NCI-H82 (cell line): ENCODE measurements around the gene SORCS1.

Experiments
- DNase-seq: peaks from one replicate; lab custom pipeline; 2025; lab: John Stamatoyannopoulos, UW

Gene SORCS1

DNA sequence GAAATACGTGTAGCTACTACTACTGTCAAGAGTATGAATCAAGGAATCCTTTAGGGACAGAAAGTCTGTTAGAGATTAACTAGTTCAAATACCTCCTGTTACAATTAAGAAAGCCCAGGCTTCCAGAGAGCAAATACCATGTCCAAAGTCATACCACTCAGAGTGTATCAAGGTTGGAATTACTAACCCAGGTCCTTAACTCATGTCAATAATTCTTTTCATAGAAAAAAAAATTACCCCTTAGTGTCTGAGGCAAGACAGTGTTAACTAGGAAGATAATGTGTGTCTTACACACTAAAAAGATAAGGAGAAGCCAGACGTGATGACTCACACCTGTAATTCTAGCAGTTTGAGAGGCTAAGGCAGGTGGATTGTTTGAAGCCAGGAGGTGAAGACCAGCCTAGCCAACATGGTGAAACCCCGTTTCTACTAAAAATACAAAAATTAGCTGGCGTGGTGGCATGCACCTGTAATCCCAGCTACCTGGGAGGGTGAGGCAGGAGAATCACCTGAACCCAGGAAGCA, 423.4 kb downstream of the SORCS1 start:
- DNase-seq = no peak

DNA sequence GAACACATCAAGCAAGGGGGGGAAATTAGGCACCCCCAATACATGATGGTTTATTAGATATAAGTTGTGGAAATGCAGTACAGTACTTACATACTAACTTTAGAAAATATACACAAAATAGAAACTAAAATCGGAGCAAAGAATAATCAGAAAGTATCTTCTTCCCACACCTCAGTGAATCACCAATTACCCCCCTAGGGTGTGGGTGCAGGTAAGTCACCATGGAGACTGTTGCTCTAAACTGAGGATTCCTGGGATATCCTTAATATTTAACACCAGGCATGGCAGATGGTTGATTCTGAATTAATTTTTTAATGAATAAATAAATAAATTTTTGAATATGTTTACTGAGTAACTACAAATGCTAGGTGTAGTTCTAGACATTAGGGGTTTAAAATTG, 424.4 kb downstream of the SORCS1 start:
- DNase-seq = no peak

DNA sequence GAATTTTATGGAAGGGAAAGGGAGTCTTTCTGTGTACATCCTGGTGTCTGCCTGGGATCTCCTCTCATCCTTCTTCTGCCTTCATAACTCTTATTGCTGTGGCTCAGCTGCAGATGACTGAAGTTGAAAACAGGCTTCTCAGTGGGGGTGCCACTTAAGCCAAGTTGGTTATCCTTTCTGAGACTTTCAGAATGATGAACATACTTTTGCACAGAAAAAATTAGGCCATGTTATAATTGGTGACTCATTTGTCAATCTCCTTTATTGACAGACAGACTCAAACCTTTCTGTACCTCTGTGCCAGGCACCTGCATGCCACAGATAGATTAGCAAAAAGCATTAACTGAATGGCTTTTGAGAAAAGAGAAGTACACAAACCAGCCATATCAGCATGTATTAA, 430.3 kb downstream of the SORCS1 start:
- no peak for DNase-seq

DNA sequence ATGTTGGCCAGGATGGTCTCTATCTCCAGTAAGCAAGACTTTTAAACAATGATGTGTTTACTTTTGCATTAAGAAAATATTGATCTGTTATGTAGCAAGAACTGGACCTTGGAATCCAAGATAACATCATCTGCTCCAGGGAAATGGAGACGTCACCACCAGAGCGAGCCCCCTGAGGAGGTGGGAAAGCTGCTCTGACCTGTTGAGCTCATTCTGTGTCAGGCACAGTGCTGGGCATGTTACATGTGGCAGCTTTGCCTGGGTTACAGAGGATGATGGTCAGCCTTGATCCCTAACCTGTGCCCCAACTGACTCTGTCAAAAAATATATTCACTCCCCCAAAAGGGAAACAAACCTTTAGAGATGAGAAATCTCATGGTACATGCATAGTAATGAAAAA, 436.3 kb downstream of the SORCS1 start:
- no peak for DNase-seq

DNA sequence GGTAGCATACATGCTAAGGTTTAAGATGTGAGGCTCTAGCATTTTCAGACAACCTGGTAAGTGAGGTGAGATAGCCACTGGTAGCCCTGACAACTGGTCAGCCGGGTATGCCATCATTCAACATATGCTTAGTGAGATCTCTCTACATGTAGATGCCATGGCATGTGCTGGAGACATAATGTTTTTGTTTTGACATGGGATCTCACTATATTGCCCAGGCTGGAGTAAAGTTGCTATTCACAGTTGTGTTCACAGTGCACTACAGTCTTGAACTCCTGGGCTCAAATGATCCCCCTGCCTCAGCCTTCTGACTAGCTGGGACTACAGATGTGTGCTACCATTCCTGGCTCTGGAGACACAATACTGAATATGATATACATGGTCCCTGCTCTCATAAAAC, 437.3 kb downstream of the SORCS1 start:
- DNase-seq = no peak

DNA sequence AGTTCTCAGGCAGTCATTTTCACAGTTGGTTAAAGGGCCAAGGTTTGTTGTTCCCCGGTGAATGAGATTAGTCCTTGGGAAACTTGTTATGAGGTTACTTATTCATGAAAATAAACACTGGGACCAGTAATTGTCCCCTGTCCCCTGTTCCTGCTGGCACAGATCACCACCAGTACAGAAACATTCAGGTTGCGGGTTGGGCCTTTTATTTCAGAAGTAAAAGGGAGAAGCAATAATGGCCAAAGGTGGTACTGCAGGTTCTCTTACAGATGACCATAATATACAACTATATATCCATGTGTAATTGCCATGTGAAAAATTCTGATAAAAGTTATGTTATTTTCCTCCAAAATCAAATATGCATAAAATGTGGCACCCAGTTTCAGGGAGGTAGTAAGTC, 442.0 kb downstream of the SORCS1 start:
- DNase-seq = no peak

DNA sequence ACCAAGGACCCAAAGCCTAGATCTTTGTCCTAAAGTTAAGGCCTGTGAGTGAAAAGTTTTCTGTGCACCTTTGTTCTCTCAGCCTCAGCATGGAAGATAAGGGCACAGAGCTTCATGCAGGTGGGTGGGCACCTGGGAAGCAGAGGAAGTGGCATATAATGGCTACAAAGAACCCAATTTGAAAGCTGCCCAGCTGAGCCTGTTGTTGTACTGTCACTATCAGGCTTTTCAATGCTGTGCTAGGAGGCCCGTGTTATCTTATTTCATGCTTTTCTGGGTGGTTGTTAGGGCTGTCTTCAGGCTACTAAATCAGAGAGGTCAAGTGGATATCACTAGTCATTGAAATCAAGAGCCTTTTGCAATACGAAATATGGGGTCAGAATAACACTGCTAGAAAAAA, 443.8 kb downstream of the SORCS1 start:
- no peak for DNase-seq

DNA sequence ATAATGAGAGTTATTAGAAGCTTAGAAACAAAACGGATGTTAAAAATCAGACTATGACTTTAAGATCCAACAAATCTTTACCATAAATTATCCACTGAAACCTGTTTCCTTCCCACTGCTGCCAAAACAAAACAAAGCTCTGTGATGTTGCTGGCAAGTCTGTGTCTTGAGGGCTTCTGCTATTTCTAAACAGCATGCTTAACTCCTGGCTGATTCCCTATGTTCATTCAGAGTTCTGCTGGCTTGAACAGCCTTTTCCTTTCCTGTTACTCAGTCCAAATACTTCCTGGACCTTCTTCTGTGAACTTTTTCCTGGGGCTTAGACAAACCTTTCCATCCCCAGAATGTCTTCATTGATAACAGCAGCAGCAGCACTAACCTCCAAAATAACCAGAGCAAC, 448.1 kb downstream of the SORCS1 start:
- DNase-seq = no peak

DNA sequence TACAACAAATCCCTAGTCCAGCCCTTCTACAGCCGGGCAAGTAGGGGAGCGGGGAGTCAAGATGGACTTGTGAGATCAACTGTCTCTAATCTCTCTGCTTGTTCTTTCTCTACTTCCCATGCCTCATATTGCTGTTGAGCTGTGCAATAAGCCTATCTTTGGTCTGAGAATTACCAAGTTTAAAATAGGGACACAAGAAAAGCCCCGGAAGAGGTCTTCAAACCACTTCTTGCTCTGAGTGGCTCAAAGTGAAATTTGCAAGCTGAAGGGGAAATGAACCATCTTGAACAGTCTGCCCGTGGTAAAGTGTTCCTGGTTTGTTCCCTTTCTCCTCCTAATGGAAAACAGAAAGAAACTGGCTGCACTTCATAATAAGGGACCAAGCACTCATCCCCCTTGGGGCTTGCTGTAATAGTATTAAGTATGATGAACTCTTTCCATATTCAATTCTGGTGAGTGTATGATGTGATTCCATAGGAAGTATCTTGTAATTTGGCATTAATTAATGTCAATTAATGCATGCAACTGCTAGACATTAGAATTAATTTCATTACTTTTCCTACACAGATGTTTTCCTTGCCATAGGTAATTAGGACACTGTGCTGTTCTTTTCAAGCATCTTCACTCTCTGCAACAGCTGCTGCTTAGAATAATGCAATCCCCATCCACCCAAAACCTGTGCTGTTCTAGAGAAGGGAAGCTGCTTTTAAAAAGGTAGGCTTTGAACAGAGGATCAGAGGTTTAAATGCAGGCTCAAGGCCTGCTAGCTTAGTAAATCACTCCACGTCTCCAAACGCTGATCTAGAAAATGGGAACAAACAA, 449.6 kb downstream of the SORCS1 start:
- DNase-seq = peak; percentile 69

DNA sequence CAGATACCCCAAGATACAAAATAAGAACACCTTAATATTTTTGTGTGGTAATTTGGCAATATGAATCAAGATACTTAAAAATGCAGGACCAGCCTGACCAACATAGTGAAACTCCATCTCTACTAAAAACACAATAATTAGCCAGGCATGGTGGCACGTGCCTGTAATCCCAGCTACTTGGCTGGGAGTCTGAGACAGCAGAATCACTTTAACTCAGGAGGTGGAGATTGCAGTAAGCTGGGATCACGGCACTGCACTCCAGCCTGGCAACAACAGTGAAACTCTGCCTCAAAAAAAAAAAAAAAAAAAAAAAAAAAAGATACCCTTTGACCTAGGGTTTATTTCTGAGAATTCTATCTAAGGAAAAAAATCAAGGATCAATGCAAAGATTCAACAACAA, 450.7 kb downstream of the SORCS1 start:
- DNase-seq = peak; percentile 47

DNA sequence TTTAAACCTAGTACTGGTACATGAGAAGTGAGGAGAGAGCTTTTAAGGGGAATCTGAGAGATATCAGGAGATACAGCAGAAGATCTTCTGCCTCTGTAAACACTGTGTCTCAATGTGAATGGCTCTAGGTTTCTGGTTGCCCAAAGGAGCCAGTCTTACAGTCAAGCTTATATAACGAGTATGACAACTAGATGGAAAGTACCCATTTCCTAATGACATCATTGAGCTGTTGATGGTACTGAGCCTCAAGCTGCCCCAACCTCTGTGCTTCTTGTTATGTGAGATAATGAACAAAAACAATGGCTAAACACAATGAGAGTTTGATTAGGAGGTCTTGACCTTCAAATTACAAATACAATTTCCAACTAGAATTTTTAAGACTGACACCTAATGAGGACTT, 451.5 kb downstream of the SORCS1 start:
- no peak for DNase-seq

DNA sequence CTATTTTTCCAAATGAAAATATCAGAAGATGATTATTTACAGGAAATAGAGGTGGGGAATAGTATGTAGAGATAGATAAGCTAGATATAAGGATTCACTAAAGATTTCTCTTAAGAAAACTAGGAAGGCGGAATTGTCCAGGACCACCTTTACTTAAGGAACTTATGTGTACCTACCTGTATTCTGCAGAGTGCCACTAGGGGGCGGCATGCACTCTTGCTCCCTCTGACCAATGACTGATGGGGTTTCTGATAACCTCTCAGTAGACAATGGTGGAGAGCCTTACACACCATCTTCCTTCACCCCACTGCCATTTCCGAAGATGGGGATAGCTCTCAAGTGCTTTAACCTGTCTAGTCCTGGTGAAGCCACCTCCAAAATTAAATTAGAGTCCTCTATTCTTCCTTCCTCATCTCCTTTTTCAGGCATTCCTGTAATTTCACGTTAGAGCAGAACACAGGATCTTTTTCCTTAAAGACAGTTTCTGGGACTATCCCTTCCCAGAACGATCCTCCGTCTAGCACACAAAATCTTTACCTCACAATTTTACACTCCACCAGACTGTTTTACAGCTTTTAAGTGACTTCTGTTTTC, 453.1 kb downstream of the SORCS1 start:
- peak; percentile 76 for DNase-seq

DNA sequence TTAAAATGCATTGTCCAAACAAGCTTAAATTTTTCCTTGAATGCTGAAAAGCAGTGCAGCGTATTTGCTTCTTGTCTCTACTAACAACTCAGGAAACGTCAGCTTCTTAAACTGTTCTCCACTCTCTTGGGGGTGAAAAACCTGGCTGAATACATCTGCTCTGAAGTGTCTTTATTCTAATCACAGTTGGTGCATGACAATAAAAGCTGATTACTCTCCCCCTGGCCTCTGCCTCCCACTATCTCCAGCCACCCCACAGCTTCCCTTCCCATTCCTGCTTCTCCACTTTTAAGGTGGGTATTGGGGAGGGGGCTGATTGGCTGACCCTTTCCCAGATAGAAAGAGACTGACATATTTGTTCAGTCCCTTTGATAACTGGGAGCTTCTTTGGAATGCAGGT, 456.0 kb downstream of the SORCS1 start:
- DNase-seq = no peak

DNA sequence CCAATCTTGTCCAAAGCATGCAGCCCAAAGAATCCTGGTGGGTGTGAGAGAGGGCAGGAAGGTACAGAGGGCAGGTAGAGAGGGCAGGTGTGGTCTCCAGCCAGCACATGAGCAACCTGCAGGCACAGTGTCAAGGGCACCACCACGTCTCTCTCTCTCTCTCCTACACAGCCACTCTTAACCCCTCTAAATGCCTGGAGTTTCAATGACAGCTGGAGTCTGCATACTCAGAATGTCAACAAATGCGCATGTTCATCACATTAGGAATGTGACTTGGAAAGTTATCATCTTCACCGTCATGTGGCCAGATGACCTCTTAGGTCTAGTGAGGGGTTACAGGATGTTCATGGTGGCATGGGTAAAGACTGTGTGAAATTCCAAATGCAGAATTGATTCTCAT, 456.8 kb downstream of the SORCS1 start:
- DNase-seq = no peak

DNA sequence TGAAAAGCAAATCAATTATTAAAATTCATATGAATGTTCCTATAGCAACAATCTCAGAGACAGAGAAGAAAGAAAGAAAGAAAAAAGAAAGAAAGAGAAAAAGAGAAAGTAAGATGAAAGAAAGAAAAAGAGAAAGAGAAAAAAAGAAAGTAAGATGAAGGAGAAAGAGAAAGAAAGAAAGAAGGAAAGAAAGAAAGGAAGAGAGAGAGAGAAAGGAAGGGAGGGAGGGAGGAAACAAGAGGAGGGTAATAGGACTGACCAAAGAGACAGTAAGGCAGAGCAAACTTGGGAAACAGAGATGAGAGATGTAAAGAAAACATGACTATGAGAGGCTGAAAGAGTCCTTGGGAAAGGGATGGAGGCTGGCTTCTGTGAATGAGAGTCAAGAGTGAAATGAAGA, 458.4 kb downstream of the SORCS1 start:
- DNase-seq = no peak

DNA sequence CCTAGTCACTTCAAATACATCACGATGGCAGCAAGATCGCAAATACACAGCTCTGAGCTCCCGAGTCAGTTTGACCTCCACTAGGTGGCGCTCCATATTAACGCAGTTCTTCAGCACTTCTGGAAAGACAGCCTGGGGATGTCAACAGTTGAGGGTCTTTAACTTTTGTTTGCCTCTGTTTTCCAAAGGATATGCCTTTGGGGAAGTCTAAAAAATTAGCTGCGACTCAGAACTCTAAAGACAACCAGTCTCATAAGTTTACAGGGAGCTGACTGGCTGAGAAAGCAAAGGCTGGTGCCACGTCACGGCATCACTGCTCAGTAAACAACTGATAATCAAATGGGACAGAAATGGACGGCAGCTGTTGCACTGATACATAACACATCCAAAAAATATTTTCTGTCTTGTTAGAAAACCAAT, 458.8 kb downstream of the SORCS1 start:
- peak; percentile 78 for DNase-seq

DNA sequence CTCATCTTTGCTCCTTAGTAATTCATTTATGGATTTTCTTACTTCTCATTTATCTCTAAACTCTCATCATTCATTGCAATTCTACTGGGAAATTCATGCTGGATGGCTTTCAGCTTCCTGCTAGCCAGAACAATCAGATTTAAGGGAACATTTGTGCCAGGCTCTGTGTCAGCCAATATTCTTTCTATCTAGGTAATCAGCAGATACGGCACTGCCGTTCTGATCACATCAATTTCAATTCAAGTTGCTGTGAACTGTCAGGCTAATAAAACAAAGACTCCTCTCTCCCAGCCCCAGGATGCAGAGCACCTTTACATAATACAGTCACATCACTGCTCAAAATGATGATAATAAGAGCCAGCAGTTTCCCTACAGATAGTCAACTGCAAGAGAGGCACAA, 468.3 kb downstream of the SORCS1 start:
- no peak for DNase-seq

DNA sequence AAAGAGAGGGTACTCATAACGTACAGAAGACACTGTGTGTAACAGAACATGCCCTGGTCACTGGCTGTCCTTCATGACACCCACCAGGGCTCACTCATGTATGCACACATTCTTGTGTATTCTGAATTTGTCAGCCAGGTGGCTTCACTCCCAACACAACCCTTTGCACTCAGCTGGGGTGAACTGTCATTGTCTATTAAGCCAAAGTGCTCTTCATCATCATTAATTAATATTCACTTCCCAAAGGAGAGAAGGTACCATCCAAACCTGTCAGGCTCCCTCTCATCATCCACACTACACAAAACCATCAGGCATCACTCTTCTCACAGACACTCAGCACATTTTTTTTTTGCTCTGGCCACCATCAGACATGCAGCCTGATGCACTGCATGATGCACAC, 469.8 kb downstream of the SORCS1 start:
- no peak for DNase-seq

DNA sequence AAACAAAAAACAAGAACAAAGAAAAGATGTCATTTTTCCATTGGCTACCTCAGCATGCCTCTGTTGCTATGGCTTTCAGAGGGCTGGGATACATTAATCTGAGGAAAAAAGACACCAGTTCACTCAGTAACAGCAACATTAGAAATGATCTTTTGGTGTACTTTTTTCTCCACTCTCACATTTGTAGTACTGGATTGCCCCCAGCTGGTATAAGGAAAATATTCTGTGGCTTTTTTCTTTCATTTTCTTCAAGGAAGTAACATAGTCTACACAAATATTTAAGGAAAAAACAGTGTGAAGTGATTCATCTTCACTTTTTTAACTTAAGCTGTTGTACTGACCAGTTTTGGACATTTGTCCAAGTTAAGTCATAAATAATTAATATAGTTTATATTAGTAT, 482.3 kb downstream of the SORCS1 start:
- no peak for DNase-seq

DNA sequence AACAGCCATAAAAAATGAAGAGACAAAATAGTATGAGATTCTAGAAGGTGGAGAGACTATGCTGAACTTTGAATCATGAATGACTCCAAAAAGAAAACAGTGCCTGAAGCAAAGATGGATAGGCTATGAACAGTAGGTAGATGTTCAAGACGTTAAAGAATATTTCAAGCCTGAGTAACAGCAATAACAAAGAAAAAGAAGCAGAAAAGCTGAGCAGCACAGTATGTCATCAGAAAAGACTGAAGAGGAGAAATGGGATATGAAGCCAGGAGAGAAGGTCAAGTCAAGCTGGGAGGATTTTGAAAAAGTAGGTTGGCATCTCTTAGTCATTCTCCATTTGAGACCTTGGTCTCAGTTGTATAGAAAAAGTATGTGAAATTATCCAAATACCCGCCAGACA, 484.4 kb downstream of the SORCS1 start:
- no peak for DNase-seq

DNA sequence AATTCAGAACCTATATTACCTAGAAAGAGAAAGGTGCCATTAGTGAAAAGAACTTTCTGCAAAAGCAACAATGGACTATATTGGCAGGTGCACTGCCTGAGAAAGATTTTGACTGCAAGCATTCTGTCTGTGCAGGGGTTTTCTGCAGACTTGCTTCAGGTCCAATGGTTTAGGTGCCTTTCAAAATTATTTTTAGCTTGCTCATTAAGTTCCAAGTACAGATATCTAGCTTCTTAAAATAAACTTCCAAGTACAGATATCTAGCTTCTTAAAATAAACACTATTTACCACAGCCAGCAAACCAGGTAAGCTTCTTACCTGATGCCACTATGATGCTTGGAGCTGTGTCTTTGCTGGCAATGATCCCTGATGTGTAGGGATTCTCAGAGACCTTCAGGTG, 485.2 kb downstream of the SORCS1 start:
- DNase-seq = no peak

DNA sequence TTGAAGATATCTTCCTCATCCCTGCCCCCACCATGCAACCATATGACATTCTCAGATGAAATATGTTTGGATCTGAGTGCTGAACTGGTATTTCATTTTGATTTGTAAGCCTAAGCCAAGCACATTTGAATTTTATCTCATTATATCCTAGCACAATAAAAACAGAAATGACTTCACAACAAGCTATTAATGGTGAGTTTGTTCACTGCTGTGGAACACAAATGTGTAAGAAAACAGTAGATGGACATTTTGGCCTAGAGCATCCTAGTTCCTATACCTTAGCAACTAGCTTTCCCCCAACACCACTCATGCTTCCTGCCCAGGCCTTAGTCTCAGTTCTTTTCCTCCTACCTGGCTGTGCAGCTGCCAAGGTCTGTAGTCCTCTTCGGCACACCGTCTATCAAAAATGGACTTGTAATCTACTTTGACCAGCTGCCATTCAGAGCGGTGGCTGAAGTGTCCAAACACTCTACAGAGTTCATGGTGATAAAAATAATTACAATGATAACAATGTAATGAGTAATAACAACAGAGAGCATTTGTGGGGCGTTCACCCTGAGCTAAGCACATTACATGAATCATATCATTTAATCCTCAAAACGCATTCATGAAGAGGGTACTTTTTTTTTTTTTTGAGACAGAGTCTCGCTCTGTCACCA, 491.9 kb downstream of the SORCS1 start:
- DNase-seq = no peak

DNA sequence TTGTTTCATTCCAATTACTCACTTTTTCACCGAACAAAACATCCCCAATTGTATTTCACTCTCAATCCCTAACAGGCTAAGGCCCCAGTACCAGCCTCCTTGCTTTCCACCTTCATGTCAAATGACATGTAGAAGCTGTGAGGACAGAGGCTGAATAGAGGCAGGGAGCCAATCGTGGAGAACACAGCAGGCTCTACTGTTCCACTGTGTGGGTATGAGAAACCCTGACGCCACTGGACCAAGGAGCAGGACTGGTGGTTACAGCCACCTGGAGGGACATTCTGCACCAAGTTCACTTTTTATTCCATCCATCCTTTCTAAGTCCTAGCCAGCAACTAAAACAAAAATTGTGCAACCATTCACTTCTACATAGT, 502.8 kb downstream of the SORCS1 start:
- DNase-seq = no peak
